HepG2 (cell line): ENCODE data around the gene FRMD4A. TPM values are rescaled to one million over a fixed set of nuclear protein-coding genes. Genes with fewer than 3 reads are reported as not detected.

Experiments
- ATAC-seq: fragments of 200-7000 bp; cut with Tn5 transposase; 3 replicates; pipeline ENCODE4 v1.9.1; 2020; ENCODE audit warnings: mild to moderate bottlenecking, moderate library complexity
- BruUV-seq: library from RNA; stranded (reverse); fragments of 400-500 nt; replicated peaks from 2 replicates; lab custom pipeline; 2021; lab: Mats Ljungman, UMichigan
- CTCF ChIA-PET: fragments of 300-600 bp; formaldehyde crosslinking; extraction: SDS; loops from one replicate; lab custom pipeline; 2021; ENCODE audit warnings: low total read pairs, inconsistent platforms, low intra/inter-chr PET ratio; lab: Yijun Ruan, JAX
- POLR2A ChIA-PET: fragments of 350-600 bp; sonication (Branson Sonifier 250); formaldehyde crosslinking; loops from one replicate; lab custom pipeline; 2020; ENCODE audit warnings: antibody characterized with exemption, inconsistent platforms; lab: Yijun Ruan, JAX
- DNase-seq: peaks from one replicate; pipeline ENCODE4 v3.0.0-alpha.2; 2015; ENCODE audit warnings: low spot score
- FAIRE-seq: peaks from 3 replicates; lab custom pipeline; 2011; peaks lifted over from hg19 to GRCh38; lab: Jason Lieb, UNC
- H2AFZ ChIP-seq: one replicate; pipeline ENCODE4 v1.6.1; 2011; ENCODE audit warnings: low read length, inconsistent platforms
- H3K27ac ChIP-seq: fragments of 300-600 bp; 3 replicates; pipeline ENCODE4 v1.8.0; 2011; ENCODE audit warnings: mixed run types, mild to moderate bottlenecking, mixed read lengths, low read length, inconsistent platforms; ENCODE audit not compliant: insufficient read depth; ENCODE audit errors: extremely low read length
- H3K27me3 ChIP-seq, 2 experiments: fragments of 200-600 bp in 1 of 2; 2 replicates in 1 of 2; 3 replicates in 1 of 2; pipeline versions ENCODE4 v1.6.0 to v1.8.0; 2011; ENCODE audit warnings: low read length in 2 of 2, mild to moderate bottlenecking in 2 of 2, moderate library complexity in 2 of 2, inconsistent platforms in 1 of 2; ENCODE audit not compliant: insufficient read depth in 2 of 2, control insufficient read depth in 1 of 2
- H3K36me3 ChIP-seq, 2 experiments: fragments of 200-600 bp in 1 of 2; replicated peaks in 1 of 2; 2 replicates in 1 of 2; 3 replicates in 1 of 2; pipeline versions ENCODE4 v1.5.1 to v1.8.0; 2011; ENCODE audit warnings: low read length in 2 of 2, inconsistent platforms in 1 of 2; ENCODE audit not compliant: insufficient read depth in 2 of 2, control insufficient read depth in 1 of 2
- H3K4me1 ChIP-seq: 2 replicates; pipeline ENCODE4 v1.5.1; 2012; ENCODE audit warnings: low read length, inconsistent platforms; ENCODE audit not compliant: insufficient read depth
- H3K4me2 ChIP-seq: 2 replicates; pipeline ENCODE4 v1.6.0; 2011; ENCODE audit warnings: low read depth, low read length, inconsistent platforms
- H3K4me3 ChIP-seq, 3 experiments: fragments of 200-600 bp in 1 of 3; sonication (generic), shearing (Covaris generic) in 1 of 3; replicated peaks in 1 of 3; 2 replicates each; pipeline ENCODE4 v1.5.1; 2011 to 2016; ENCODE audit warnings: low read length in 3 of 3, inconsistent platforms in 2 of 3, low read depth in 2 of 3, mild to moderate bottlenecking in 2 of 3, control low read depth in 1 of 3, mixed read lengths in 1 of 3; ENCODE audit not compliant: insufficient read depth in 1 of 3
- H3K79me2 ChIP-seq: one replicate; pipeline ENCODE4 v1.6.1; 2011; ENCODE audit warnings: low read length, inconsistent platforms; ENCODE audit not compliant: insufficient read depth
- H3K9ac ChIP-seq: 2 replicates; pipeline ENCODE4 v1.6.0; 2011; ENCODE audit warnings: mild to moderate bottlenecking, low read depth, low read length, inconsistent platforms; ENCODE audit not compliant: insufficient read depth
- H3K9me3 ChIP-seq: 2 replicates; pipeline ENCODE4 v1.5.1; 2012; ENCODE audit warnings: mild to moderate bottlenecking, low read length
- H4K20me1 ChIP-seq: 2 replicates; pipeline ENCODE4 v1.6.0; 2011; ENCODE audit warnings: inconsistent platforms, mild to moderate bottlenecking, low read length, moderate library complexity; ENCODE audit not compliant: insufficient read depth
- AGO1 ChIP-seq: fragments of 200-400 bp; formaldehyde crosslinking; IDR thresholded peaks from 2 replicates; pipeline ENCODE4 v1.6.1; 2017; ENCODE audit warnings: mild to moderate bottlenecking, low read depth, low read length, moderate library complexity; ENCODE audit not compliant: poor library complexity, severe bottlenecking
- HMGA1 ChIP-seq: sonication (generic); formaldehyde crosslinking; conservative IDR thresholded peaks from 2 replicates; pipeline ENCODE4 v1.4.0; 2020; ENCODE audit warnings: missing genetic modification reagents
- NCOA2 ChIP-seq: sonication (generic); formaldehyde crosslinking; IDR thresholded peaks from 2 replicates; pipeline ENCODE4 v1.8.0; 2022; ENCODE audit warnings: inconsistent platforms
- PHF5A ChIP-seq: IDR thresholded peaks from one replicate; pipeline ENCODE4 v1.6.1; 2018; ENCODE audit warnings: low read depth, missing genetic modification reagents; ENCODE audit not compliant: unreplicated experiment
- PHF8 ChIP-seq: sonication (generic); formaldehyde crosslinking; IDR thresholded peaks from 2 replicates; pipeline ENCODE4 v1.5.0; 2020; ENCODE audit warnings: missing genetic modification reagents
- PRMT3 ChIP-seq: sonication (generic); formaldehyde crosslinking; IDR thresholded peaks from 2 replicates; pipeline ENCODE4 v1.8.1; 2022; ENCODE audit warnings: low read depth, mild to moderate bottlenecking, moderate library complexity, missing genetic modification reagents, borderline replicate concordance
- XBP1 ChIP-seq: sonication (generic); formaldehyde crosslinking; IDR thresholded peaks from 2 replicates; pipeline ENCODE4 v1.5.0; 2020; ENCODE audit warnings: missing genetic modification reagents
- ZC3H13 ChIP-seq: sonication (generic); formaldehyde crosslinking; IDR thresholded peaks from 2 replicates; pipeline ENCODE4 v1.8.1; 2023; ENCODE audit warnings: mild to moderate bottlenecking, missing genetic modification reagents, moderate library complexity
- ZMYM2 ChIP-seq: sonication (generic); formaldehyde crosslinking; IDR thresholded peaks from 2 replicates; pipeline ENCODE4 v1.8.0; 2022; ENCODE audit warnings: mild to moderate bottlenecking, missing genetic modification reagents
- ZNF296 ChIP-seq: sonication (generic); formaldehyde crosslinking; conservative IDR thresholded peaks from 2 replicates; pipeline ENCODE4 v1.5.0; 2020; ENCODE audit warnings: mild to moderate bottlenecking, missing genetic modification reagents
- ZNF629 ChIP-seq: sonication (generic); formaldehyde crosslinking; conservative IDR thresholded peaks from 2 replicates; pipeline ENCODE4 v1.5.0; 2020; ENCODE audit warnings: missing genetic modification reagents
- ZNF773 ChIP-seq: sonication (generic); formaldehyde crosslinking; IDR thresholded peaks from 2 replicates; pipeline ENCODE4 v1.4.0; 2020; ENCODE audit warnings: missing genetic modification reagents, borderline replicate concordance
- WGBS: methylation state at CpG from one replicate; pipeline ENCODE4 v1.1.6; 2017; ENCODE audit warnings: low lambda C conversion rate; 5-methylcytosine and 5-hydroxymethylcytosine counted together
- in situ Hi-C: cut with HindIII; loops from 2 replicates; pipeline ENCODE4 v1.10.0; 2017; ENCODE audit warnings: low pct_unique_long_range_greater_than_20kb; ENCODE audit not compliant: extremely low pct_ligation_motif_present
- intact Hi-C: fragments of 100-400 bp; cut with micrococcal nuclease; formaldehyde crosslinking; loops from one replicate; pipeline ENCODE4 v1.10.0; 2022; ENCODE audit not compliant: unreplicated experiment
- polyA plus RNA-seq, 8 experiments: library from polyadenylated mRNA; depleted of rRNA in 3 of 8; stranded (reverse) in 7 of 8; unstranded in 1 of 8; fragments of >200 nt; fragmentation: Illumina TruSeq in 4 of 8; extraction: Trizol in 4 of 8; gene quantifications; 2 replicates each; pipeline versions ENCODE4 v1.2.1 to v1.2.3, GENCODE V29; 2011 to 2016; ENCODE audit warnings: low read depth in 4 of 8, missing spikeins in 1 of 8, mixed read lengths in 1 of 8; ENCODE audit not compliant: insufficient read depth in 1 of 8
- total RNA-seq, 5 experiments: library from RNA; depleted of rRNA; stranded (reverse); fragments of >200 nt; fragmentation: Illumina TruSeq; extraction: Trizol; gene quantifications; 2 replicates each; pipeline ENCODE4 v1.2.3, GENCODE V29; 2016; ENCODE audit warnings: low read depth in 1 of 5
- TF ChIP-seq, protein P1 (sequence below): sonication (generic); formaldehyde crosslinking; IDR thresholded peaks from 2 replicates; pipeline ENCODE4 v1.8.1; 2023; ENCODE audit warnings: missing genetic modification reagents, mild to moderate bottlenecking, borderline replicate concordance

FRMD4A gene
- total and polyA plus RNA-seq, 2 of the 13 experiments (the other 11 are each of a cell fraction or from before 2014, with no cell fraction given) = 0.09 to 0.26 TPM

DNA sequence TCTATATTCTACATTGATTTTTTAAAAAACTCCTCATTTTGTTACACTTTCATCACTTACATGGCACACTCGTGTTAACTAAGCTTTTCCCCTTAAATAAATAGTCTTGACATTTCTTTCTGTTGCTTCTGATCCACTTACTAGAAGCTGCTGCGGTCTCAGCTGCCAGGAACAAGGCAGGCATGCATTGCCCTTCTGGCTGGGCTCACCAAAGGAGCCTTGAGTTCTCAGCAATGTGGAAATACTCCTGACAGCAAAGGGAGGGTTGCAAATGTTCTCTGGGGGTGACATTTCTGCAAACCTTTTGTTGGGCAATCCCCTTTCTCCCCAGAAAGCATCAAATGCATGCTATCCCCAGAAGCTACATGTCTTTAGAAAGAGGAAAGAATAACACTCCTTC is 393.9 kb downstream of the FRMD4A start:
- TF ChIP-seq XBP1 (CRISPR knock-in tag) (no peak), NCOA2 (CRISPR knock-in tag) (no peak), ZNF773 (CRISPR knock-in tag) (no peak), ZC3H13 (CRISPR knock-in tag) (no peak), PRMT3 (CRISPR knock-in tag) (no peak), ZNF629 (CRISPR knock-in tag) (no peak), ZMYM2 (CRISPR knock-in tag) (no peak), HMGA1 (CRISPR knock-in tag) (no peak), PHF5A (no peak), ZNF296 (no peak), AGO1 (no peak), PHF8 (CRISPR knock-in tag) (no peak)
- TF ChIP-seq, protein P1, sequence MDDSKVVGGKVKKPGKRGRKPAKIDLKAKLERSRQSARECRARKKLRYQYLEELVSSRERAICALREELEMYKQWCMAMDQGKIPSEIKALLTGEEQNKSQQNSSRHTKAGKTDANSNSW (CRISPR knock-in tag) = no peak
- TF ChIP-seq, all 625 proteins: peak for 0
- CTCF ChIA-PET = no interaction called here
- H3K4me2 ChIP-seq = no peak overlapping the region
- H3K4me3 ChIP-seq = no peak overlapping the region
- 0% methylated on average over 2 of the region's 2 CpGs for WGBS
- no peak for DNase-seq
- no peak overlapping the region for H3K27ac ChIP-seq
- H3K36me3 ChIP-seq = no peaks in the 10 kb centered on the region
- no peaks in the 10 kb centered on the region for H4K20me1 ChIP-seq
- no peaks in the 10 kb centered on the region for H3K4me1 ChIP-seq
- H3K9me3 ChIP-seq = no peaks in the 10 kb centered on the region
- no peak for ATAC-seq
- in situ Hi-C loops = no loop called here
- BruUV-seq = no TSS peak
- POLR2A ChIA-PET = no interaction called here
- FAIRE-seq = no peak
- H3K9ac ChIP-seq = no peak overlapping the region
- peaks cover 0 to 2% of the 10 kb centered on the region in 2 experiments; a peak in 1 of 5 replicates for H3K27me3 ChIP-seq
- H3K79me2 ChIP-seq = no peaks in the 10 kb centered on the region
- intact Hi-C loops = no loop called here
- H2AFZ ChIP-seq = no peak overlapping the region
